HS-5 (cell line): ENCODE results near the gene SEC31B.

ENCODE experiments used
- DNase-seq: peaks from one replicate; pipeline ENCODE4 v3.0.0-alpha.2; 2012; ENCODE audit warnings: low read depth

Gene SEC31B

GRCh38 chr10:100501423-100501822, 18.2 kb downstream of the SEC31B start:
- DNase-seq: no peak

GRCh38 chr10:100498059-100498458, 21.6 kb downstream of the SEC31B start:
- DNase-seq: no peak

GRCh38 chr10:100496567-100496966, 23.1 kb downstream of the SEC31B start:
- no peak for DNase-seq

- DNase-seq: no peak
Measured at GRCh38 chr10:100490531-100490930, 29.1 kb downstream of the SEC31B start.

GRCh38 chr10:100489396-100489795, 30.3 kb downstream of the SEC31B start:
- no peak for DNase-seq

- no peak for DNase-seq
Measured at GRCh38 chr10:100487529-100487928, 32.1 kb downstream of the SEC31B start.

- no peak for DNase-seq
Measured at GRCh38 chr10:100485801-100486495, 33.7 kb downstream of the SEC31B start.

GRCh38 chr10:100485366-100485765, 34.3 kb downstream of the SEC31B start:
- DNase-seq: no peak

GRCh38 chr10:100483876-100484666, 35.6 kb downstream of the SEC31B start:
- no peak for DNase-seq

- no peak for DNase-seq
Measured at GRCh38 chr10:100482834-100483185, 36.9 kb downstream of the SEC31B start.

- no peak for DNase-seq
Measured at GRCh38 chr10:100482181-100482833, 37.4 kb downstream of the SEC31B start.

- DNase-seq: peak; percentile 61
Measured at GRCh38 chr10:100481462-100482081, 38.1 kb downstream of the SEC31B start.

GRCh38 chr10:100480002-100480401, 39.7 kb downstream of the SEC31B start:
- no peak for DNase-seq

GRCh38 chr10:100479037-100479436, 40.6 kb downstream of the SEC31B start:
- no peak for DNase-seq

GRCh38 chr10:100477970-100478369, 41.7 kb downstream of the SEC31B start:
- DNase-seq: no peak

GRCh38 chr10:100470367-100470766, 49.3 kb downstream of the SEC31B start:
- no peak for DNase-seq

- no peak for DNase-seq
Measured at GRCh38 chr10:100469756-100470155, 49.9 kb downstream of the SEC31B start.

GRCh38 chr10:100468978-100469377, 50.7 kb downstream of the SEC31B start:
- no peak for DNase-seq

GRCh38 chr10:100468322-100468721, 51.3 kb downstream of the SEC31B start:
- DNase-seq: no peak

- DNase-seq: no peak
Measured at GRCh38 chr10:100462709-100463108, 57.0 kb downstream of the SEC31B start, which contains the start of gene WNT8B. Gene WNT8B (plus strand): TSS chr10:100463009. CDS start chr10:100463169, 160 bp downstream.

- no peak for DNase-seq
Measured at GRCh38 chr10:100448951-100449350, 70.7 kb downstream of the SEC31B start.

- no peak for DNase-seq
Measured at GRCh38 chr10:100447663-100448062, 72.0 kb downstream of the SEC31B start.
